Epidermal melanocyte (primary cell): Measurements from ENCODE around the gene LHX8.
"Not testable (repeated sequence)": the region's sequence is repeated elsewhere in the genome, so short reads cannot be mapped to it uniquely, and the experiment has no call there.

Experiments
- DNase-seq: peaks from one replicate; pipeline ENCODE4 v3.0.0; 2011; ENCODE audit warnings: low spot score; ENCODE audit not compliant: insufficient read length

The LHX8 gene

GRCh38 chr1:75132812-75133619, 1.2 kb upstream of the LHX8 start:
- no peak for DNase-seq

- no peak for DNase-seq
Observed at GRCh38 chr1:75134647-75135572, 722 bp downstream of the LHX8 start.

- DNase-seq: no peak
Observed at GRCh38 chr1:75135573-75136194, 1.5 kb downstream of the LHX8 start.

GRCh38 chr1:75136195-75136815, 2.1 kb downstream of the LHX8 start:
- DNase-seq: no peak

- no peak for DNase-seq
Observed at GRCh38 chr1:75136921-75137641, 2.9 kb downstream of the LHX8 start.

GRCh38 chr1:75152092-75152491, 17.9 kb downstream of the LHX8 start:
- DNase-seq: no peak

- no peak for DNase-seq
Observed at GRCh38 chr1:75159154-75159553, 25.0 kb downstream of the LHX8 start.

GRCh38 chr1:75165264-75165663, 31.1 kb downstream of the LHX8 start:
- no peak for DNase-seq

GRCh38 chr1:75166821-75167220, 32.6 kb downstream of the LHX8 start:
- no peak for DNase-seq

- DNase-seq: no peak
Observed at GRCh38 chr1:75170011-75170410, 35.8 kb downstream of the LHX8 start.

GRCh38 chr1:75170981-75171380, 36.8 kb downstream of the LHX8 start:
- DNase-seq: no peak

- no peak for DNase-seq
Observed at GRCh38 chr1:75171876-75172275, 37.7 kb downstream of the LHX8 start.

- no peak for DNase-seq
Observed at GRCh38 chr1:75172556-75172955, 38.4 kb downstream of the LHX8 start.

- DNase-seq: no peak
Observed at GRCh38 chr1:75174031-75174760, 40.0 kb downstream of the LHX8 start.

- DNase-seq: not testable (repeated sequence)
Observed at GRCh38 chr1:75181214-75181955, 47.2 kb downstream of the LHX8 start.

GRCh38 chr1:75188892-75189291, 54.7 kb downstream of the LHX8 start:
- no peak for DNase-seq

- no peak for DNase-seq
Observed at GRCh38 chr1:75198163-75198562, 64.0 kb downstream of the LHX8 start.

GRCh38 chr1:75198761-75199160, 64.6 kb downstream of the LHX8 start:
- DNase-seq: no peak

GRCh38 chr1:75202751-75203150, 68.6 kb downstream of the LHX8 start:
- no peak for DNase-seq
